T-helper 2 cell treated with Interferon-gamma antibody and Interleukin-4, amounts not matched to agents 5 μg/mL and 100 μg/mL, for 36 hours (primary cell): Measurements from ENCODE around the gene TUBB1.

Experiments
- DNase-seq: peaks from one replicate; pipeline ENCODE4 v3.0.0; 2021; ENCODE audit warnings: low spot score
- H3K27ac Mint-ChIP-seq: one replicate; pipeline ENCODE4 v1.8.0; 2021; ENCODE audit warnings: mild to moderate bottlenecking, mixed read lengths
- H3K27me3 Mint-ChIP-seq: one replicate; pipeline ENCODE4 v1.8.0; 2021; ENCODE audit warnings: low read depth, mixed read lengths
- H3K36me3 Mint-ChIP-seq: one replicate; pipeline ENCODE4 v1.8.0; 2021; ENCODE audit warnings: low read depth, mixed read lengths
- H3K4me1 Mint-ChIP-seq: one replicate; pipeline ENCODE4 v1.8.0; 2021; ENCODE audit warnings: low read depth, mixed read lengths
- H3K4me3 Mint-ChIP-seq: one replicate; pipeline ENCODE4 v1.8.0; 2022; ENCODE audit warnings: mild to moderate bottlenecking, moderate library complexity, mixed read lengths
- H3K9me3 Mint-ChIP-seq: one replicate; pipeline ENCODE4 v1.8.0; 2021; ENCODE audit warnings: mixed read lengths

Gene TUBB1

GRCh38 chr20:59043698-59044097 is 24.5 kb downstream of the TUBB1 start:
- peak overlapping the region; percentile 78 for H3K4me3 Mint-ChIP-seq
- no peaks in the 10 kb centered on the region for H3K27me3 Mint-ChIP-seq
- DNase-seq, result no peak
- no peaks in the 10 kb centered on the region for H3K9me3 Mint-ChIP-seq
- H3K4me1 Mint-ChIP-seq, result peaks cover 40% of the 10 kb centered on the region
- peak overlapping the region; percentile 72 for H3K27ac Mint-ChIP-seq
- peaks cover 22% of the 10 kb centered on the region for H3K36me3 Mint-ChIP-seq

GRCh38 chr20:59044295-59044694 is 25.1 kb downstream of the TUBB1 start:
- no peak overlapping the region for H3K27ac Mint-ChIP-seq
- no peaks in the 10 kb centered on the region for H3K9me3 Mint-ChIP-seq
- no peaks in the 10 kb centered on the region for H3K27me3 Mint-ChIP-seq
- H3K4me1 Mint-ChIP-seq, result peaks cover 36% of the 10 kb centered on the region
- DNase-seq, result no peak
- no peak overlapping the region for H3K4me3 Mint-ChIP-seq
- peaks cover 18% of the 10 kb centered on the region for H3K36me3 Mint-ChIP-seq

- DNase-seq, result no peak
- H3K27ac Mint-ChIP-seq, result no peak overlapping the region
- H3K4me3 Mint-ChIP-seq, result no peak overlapping the region
- H3K36me3 Mint-ChIP-seq, result peaks cover 15% of the 10 kb centered on the region
- H3K9me3 Mint-ChIP-seq, result no peaks in the 10 kb centered on the region
- no peaks in the 10 kb centered on the region for H3K27me3 Mint-ChIP-seq
- H3K4me1 Mint-ChIP-seq, result peaks cover 33% of the 10 kb centered on the region
These were observed 25.6 kb downstream of the TUBB1 start for GRCh38 chr20:59044796-59045195.

- Mint-ChIP-seq H3K27ac (no peak overlapping the region), H3K36me3 (peaks cover 2% of the 10 kb centered on the region), H3K27me3 (peaks cover 7% of the 10 kb centered on the region), H3K4me3 (no peak overlapping the region), H3K9me3 (no peaks in the 10 kb centered on the region), H3K4me1 (peaks cover 21% of the 10 kb centered on the region)
- no peak for DNase-seq
These were observed 27.6 kb downstream of the TUBB1 start for GRCh38 chr20:59046862-59047261.

- H3K27me3 Mint-ChIP-seq, result peaks cover 16% of the 10 kb centered on the region
- no peaks in the 10 kb centered on the region for H3K36me3 Mint-ChIP-seq
- no peak overlapping the region for H3K4me3 Mint-ChIP-seq
- DNase-seq, result peak; percentile 53
- H3K9me3 Mint-ChIP-seq, result no peaks in the 10 kb centered on the region
- H3K4me1 Mint-ChIP-seq, result peaks cover 22% of the 10 kb centered on the region
- peak overlapping the region; percentile 47 for H3K27ac Mint-ChIP-seq
These were observed 28.9 kb downstream of the TUBB1 start for GRCh38 chr20:59047938-59048680.

GRCh38 chr20:59048681-59049030 is 29.4 kb downstream of the TUBB1 start:
- H3K36me3 Mint-ChIP-seq, result no peaks in the 10 kb centered on the region
- H3K4me3 Mint-ChIP-seq, result no peak overlapping the region
- peaks cover 17% of the 10 kb centered on the region for H3K4me1 Mint-ChIP-seq
- no peak overlapping the region for H3K27ac Mint-ChIP-seq
- DNase-seq, result no peak
- H3K27me3 Mint-ChIP-seq, result peaks cover 21% of the 10 kb centered on the region
- H3K9me3 Mint-ChIP-seq, result no peaks in the 10 kb centered on the region

- no peak overlapping the region for H3K4me3 Mint-ChIP-seq
- peaks cover 15% of the 10 kb centered on the region for H3K4me1 Mint-ChIP-seq
- no peaks in the 10 kb centered on the region for H3K36me3 Mint-ChIP-seq
- H3K27ac Mint-ChIP-seq, result no peak overlapping the region
- no peak for DNase-seq
- peaks cover 32% of the 10 kb centered on the region for H3K27me3 Mint-ChIP-seq
- no peaks in the 10 kb centered on the region for H3K9me3 Mint-ChIP-seq
These were observed 31.2 kb downstream of the TUBB1 start for GRCh38 chr20:59050437-59050836.

GRCh38 chr20:59051666-59052185 is 32.5 kb downstream of the TUBB1 start:
- Mint-ChIP-seq H3K4me1 (peaks cover 15% of the 10 kb centered on the region), H3K9me3 (no peaks in the 10 kb centered on the region), H3K27me3 (peaks cover 38% of the 10 kb centered on the region), H3K27ac (no peak overlapping the region), H3K36me3 (no peaks in the 10 kb centered on the region), H3K4me3 (no peak overlapping the region)
- DNase-seq, result no peak

GRCh38 chr20:59055302-59055701 is 36.1 kb downstream of the TUBB1 start:
- Mint-ChIP-seq H3K9me3 (no peaks in the 10 kb centered on the region), H3K36me3 (no peaks in the 10 kb centered on the region), H3K4me1 (peaks cover 5% of the 10 kb centered on the region), H3K27me3 (peaks cover 44% of the 10 kb centered on the region), H3K27ac (no peak overlapping the region), H3K4me3 (no peak overlapping the region)
- no peak for DNase-seq

GRCh38 chr20:59062081-59062480 is 42.9 kb downstream of the TUBB1 start:
- Mint-ChIP-seq H3K27ac (no peak overlapping the region), H3K27me3 (peaks cover 38% of the 10 kb centered on the region), H3K4me1 (no peaks in the 10 kb centered on the region), H3K36me3 (no peaks in the 10 kb centered on the region), H3K4me3 (no peak overlapping the region), H3K9me3 (no peaks in the 10 kb centered on the region)
- no peak for DNase-seq

- H3K9me3 Mint-ChIP-seq, result no peaks in the 10 kb centered on the region
- H3K36me3 Mint-ChIP-seq, result no peaks in the 10 kb centered on the region
- H3K27me3 Mint-ChIP-seq, result peaks cover 41% of the 10 kb centered on the region
- no peaks in the 10 kb centered on the region for H3K4me1 Mint-ChIP-seq
- no peak overlapping the region for H3K4me3 Mint-ChIP-seq
- DNase-seq, result no peak
- H3K27ac Mint-ChIP-seq, result no peak overlapping the region
These were observed 44.4 kb downstream of the TUBB1 start for GRCh38 chr20:59063358-59064213.

GRCh38 chr20:59064214-59064722 is 45.0 kb downstream of the TUBB1 start:
- Mint-ChIP-seq H3K27ac (no peak overlapping the region), H3K4me1 (no peaks in the 10 kb centered on the region), H3K4me3 (no peak overlapping the region), H3K27me3 (peaks cover 40% of the 10 kb centered on the region), H3K36me3 (no peaks in the 10 kb centered on the region), H3K9me3 (no peaks in the 10 kb centered on the region)
- no peak for DNase-seq

GRCh38 chr20:59068534-59068933 is 49.3 kb downstream of the TUBB1 start:
- Mint-ChIP-seq H3K4me3 (no peak overlapping the region), H3K9me3 (no peaks in the 10 kb centered on the region), H3K27me3 (peaks cover 29% of the 10 kb centered on the region), H3K27ac (no peak overlapping the region), H3K36me3 (no peaks in the 10 kb centered on the region), H3K4me1 (no peaks in the 10 kb centered on the region)
- DNase-seq, result no peak

- Mint-ChIP-seq H3K27ac (no peak overlapping the region), H3K36me3 (no peaks in the 10 kb centered on the region), H3K4me1 (peaks cover 2% of the 10 kb centered on the region), H3K9me3 (no peaks in the 10 kb centered on the region), H3K4me3 (no peak overlapping the region), H3K27me3 (peaks cover 27% of the 10 kb centered on the region)
- no peak for DNase-seq
These were observed 49.8 kb downstream of the TUBB1 start for GRCh38 chr20:59069026-59069425.
